Mucosa of stomach (tissue), 1 donor: Measurements from ENCODE around the gene ARHGAP42.

ENCODE experiments used
- H3K27me3 ChIP-seq: one replicate; pipeline ENCODE4 v1.7.0; 2013; ENCODE audit warnings: mild to moderate bottlenecking, low read length; ENCODE audit not compliant: control insufficient read depth, insufficient read depth
- H3K36me3 ChIP-seq: one replicate; pipeline ENCODE4 v1.7.0; 2013; ENCODE audit warnings: low read length; ENCODE audit not compliant: control insufficient read depth, insufficient read depth
- H3K4me1 ChIP-seq: one replicate; pipeline ENCODE4 v1.7.0; 2013; ENCODE audit warnings: mild to moderate bottlenecking, low read length; ENCODE audit not compliant: control insufficient read depth, insufficient read depth
- H3K4me3 ChIP-seq: one replicate; pipeline ENCODE4 v1.7.0; 2013; ENCODE audit warnings: low read length
- H3K9ac ChIP-seq: one replicate; pipeline ENCODE4 v1.7.0; 2013; ENCODE audit warnings: mild to moderate bottlenecking, low read length, moderate library complexity
- H3K9me3 ChIP-seq: one replicate; pipeline ENCODE4 v1.7.0; 2013; ENCODE audit warnings: mild to moderate bottlenecking, low read length, moderate library complexity; ENCODE audit not compliant: control insufficient read depth
- donor health status: Pancreatic carcinoma.

ARHGAP42 gene

DNA sequence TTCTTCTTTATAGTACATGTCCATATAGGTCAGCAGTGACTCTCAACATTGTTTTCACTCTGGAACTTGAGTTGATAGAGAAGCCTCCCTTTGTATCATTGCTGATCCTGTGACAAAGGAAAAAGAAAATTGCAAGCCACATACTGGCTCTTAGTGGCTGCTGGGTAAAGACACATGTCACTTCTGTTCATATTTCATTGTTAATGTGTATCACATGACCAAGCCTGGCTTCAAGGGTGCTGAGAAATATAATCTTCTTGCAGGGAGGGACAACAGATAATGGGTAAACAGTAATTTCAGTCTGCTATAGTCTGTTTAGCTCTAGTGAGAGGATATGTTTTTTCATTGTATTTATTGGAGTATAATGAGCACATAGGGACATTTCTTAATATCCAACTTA is 269.3 kb downstream of the ARHGAP42 start:
- H3K9me3 ChIP-seq: no peaks in the 10 kb centered on the region
- H3K27me3 ChIP-seq: no peaks in the 10 kb centered on the region
- no peaks in the 10 kb centered on the region for H3K36me3 ChIP-seq
- H3K4me3 ChIP-seq: no peak overlapping the region
- H3K9ac ChIP-seq: no peak overlapping the region
- H3K4me1 ChIP-seq: no peaks in the 10 kb centered on the region

DNA sequence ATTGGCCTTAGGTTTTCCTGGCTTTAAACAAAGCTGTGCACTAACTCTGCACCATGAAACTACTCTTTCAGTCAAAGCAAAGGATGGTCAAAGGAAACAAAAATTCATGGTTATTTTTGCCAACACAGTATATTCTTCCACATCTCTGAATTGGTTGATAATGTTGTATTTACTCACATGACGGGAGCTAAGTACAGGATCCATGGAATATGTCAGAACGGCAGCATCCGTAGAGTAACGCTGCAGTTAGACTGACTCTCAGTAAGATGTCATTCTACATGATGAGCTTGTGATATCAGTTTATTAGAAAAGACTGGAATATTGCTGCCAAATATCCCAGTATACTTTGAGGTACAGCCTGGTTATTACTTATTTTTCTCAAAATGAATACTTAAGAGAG is 270.4 kb downstream of the ARHGAP42 start:
- Histone ChIP-seq H3K4me1 (no peaks in the 10 kb centered on the region), H3K36me3 (no peaks in the 10 kb centered on the region), H3K4me3 (no peak overlapping the region), H3K27me3 (no peaks in the 10 kb centered on the region), H3K9ac (no peak overlapping the region), H3K9me3 (no peaks in the 10 kb centered on the region)

DNA sequence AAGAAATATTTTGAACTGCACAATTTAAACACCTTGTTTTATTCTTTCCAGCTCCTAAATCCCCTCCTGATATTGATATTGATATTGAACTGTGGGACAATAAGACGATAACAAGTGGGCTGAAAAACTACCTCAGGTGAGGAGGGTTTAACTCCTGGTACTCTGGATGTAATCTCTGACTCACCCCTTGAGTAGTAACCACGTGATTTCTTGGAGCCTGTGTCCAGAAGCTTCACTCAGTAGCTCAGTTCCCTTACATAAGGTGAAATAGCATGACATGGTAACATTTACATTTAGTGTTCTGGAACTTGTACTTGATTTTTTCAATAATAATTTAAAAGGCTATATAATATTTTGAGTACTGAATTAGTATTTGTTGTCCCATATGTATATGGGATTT is 274.5 kb downstream of the ARHGAP42 start:
- Histone ChIP-seq H3K4me1 (no peaks in the 10 kb centered on the region), H3K9me3 (no peaks in the 10 kb centered on the region), H3K27me3 (no peaks in the 10 kb centered on the region), H3K4me3 (no peak overlapping the region), H3K36me3 (peaks cover 4% of the 10 kb centered on the region), H3K9ac (no peak overlapping the region)

DNA sequence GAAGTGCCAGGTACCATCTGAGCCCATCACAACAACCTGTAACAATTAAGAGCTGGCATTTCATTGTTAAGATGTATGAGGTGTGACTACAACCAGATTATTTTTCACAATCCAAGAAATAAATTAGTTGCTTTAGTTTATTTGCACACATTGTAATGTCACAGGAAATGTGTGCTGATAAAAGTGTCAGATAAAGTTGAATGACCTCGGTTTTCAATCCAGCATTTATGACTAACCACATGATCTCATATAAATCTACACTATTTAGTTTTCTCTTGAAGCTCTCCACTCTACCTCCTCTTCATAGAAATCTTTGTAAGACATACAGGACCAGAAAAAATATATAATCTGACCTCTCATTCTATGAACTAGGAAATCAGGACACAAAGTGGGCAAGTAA is 276.3 kb downstream of the ARHGAP42 start:
- H3K36me3 ChIP-seq: peaks cover 4% of the 10 kb centered on the region
- no peaks in the 10 kb centered on the region for H3K27me3 ChIP-seq
- H3K4me1 ChIP-seq: no peaks in the 10 kb centered on the region
- H3K4me3 ChIP-seq: no peak overlapping the region
- H3K9ac ChIP-seq: no peak overlapping the region
- H3K9me3 ChIP-seq: no peaks in the 10 kb centered on the region

DNA sequence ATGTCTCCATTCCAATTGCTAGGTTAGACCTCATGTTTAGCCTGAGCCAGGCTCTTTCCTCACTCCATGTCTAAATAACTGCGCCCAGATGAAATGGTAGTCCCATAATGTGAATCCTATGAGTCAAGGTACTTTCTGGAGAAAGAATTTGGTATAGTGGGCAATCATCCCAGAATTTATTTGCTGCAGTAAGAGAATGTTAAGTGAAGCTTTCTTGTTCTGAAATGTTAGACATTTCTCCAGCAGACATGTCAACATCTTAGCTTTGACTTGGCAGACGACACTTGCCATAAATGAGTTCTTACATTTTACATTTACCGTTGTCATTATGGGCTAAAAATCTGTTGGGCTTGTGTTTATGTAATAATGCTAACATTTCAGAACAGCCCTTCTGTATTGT is 277.3 kb downstream of the ARHGAP42 start:
- Histone ChIP-seq H3K27me3 (no peaks in the 10 kb centered on the region), H3K36me3 (peaks cover 4% of the 10 kb centered on the region), H3K9ac (no peak overlapping the region), H3K4me3 (no peak overlapping the region), H3K9me3 (no peaks in the 10 kb centered on the region), H3K4me1 (no peaks in the 10 kb centered on the region)

DNA sequence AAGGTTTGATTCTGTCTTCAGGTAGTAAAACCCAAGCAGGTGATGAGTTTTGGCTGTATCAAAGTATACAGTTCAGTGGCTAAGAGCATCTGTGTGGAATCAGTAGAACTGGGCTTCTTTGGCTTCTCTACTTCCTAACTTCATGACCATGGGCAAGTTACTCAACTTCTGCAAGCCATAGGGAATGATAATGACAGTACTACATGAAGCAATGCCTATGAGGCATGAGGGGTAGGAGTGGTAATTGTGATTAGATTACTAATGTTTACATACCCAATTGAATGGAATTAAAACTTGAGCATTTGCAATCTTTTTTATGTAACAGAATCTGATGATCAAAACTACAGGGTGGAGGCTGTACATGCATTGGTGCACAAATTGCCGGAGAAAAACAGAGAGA is 278.3 kb downstream of the ARHGAP42 start:
- Histone ChIP-seq H3K9ac (no peak overlapping the region), H3K27me3 (no peaks in the 10 kb centered on the region), H3K4me3 (no peak overlapping the region), H3K36me3 (peaks cover 4% of the 10 kb centered on the region), H3K9me3 (no peaks in the 10 kb centered on the region), H3K4me1 (no peaks in the 10 kb centered on the region)

DNA sequence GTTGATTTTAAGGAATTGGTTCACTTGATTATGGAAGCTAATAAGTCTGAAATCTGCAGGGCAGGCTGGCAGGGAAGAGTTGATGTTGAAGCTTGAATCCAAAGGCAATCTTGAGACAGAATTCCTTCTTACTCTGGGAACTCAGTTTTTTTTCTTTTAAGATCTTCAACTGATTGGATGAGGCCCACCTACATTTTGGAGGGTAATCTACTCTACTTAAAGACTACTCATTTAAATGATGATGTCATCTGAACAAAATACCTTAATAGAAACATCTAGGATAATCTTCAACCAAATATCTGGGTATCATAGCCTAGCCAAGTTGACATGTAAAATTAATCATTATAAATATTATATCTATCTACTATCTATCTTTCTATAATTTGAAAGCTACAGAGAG is 279.3 kb downstream of the ARHGAP42 start:
- Histone ChIP-seq H3K4me1 (no peaks in the 10 kb centered on the region), H3K36me3 (peaks cover 4% of the 10 kb centered on the region), H3K9me3 (no peaks in the 10 kb centered on the region), H3K9ac (no peak overlapping the region), H3K27me3 (no peaks in the 10 kb centered on the region), H3K4me3 (no peak overlapping the region)

DNA sequence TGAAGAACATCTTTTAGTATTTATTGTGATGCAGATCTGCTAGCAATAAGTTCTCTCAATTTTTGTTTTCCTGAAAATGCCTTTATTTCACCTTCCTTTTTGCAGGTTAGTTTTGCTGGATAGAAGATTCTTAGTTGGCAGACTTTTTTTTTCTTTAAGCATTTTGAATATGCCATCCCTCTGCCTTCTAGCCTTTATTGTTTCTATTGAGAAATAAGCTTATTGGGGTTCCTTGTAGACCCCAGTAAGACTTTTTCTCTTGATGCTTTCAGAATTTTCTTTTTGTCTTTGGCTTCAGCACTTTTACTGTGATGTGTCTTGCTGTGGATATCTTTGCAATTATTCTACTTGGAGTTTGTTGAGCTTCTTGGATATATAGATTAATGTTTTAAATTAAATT is 281.9 kb downstream of the ARHGAP42 start:
- H3K27me3 ChIP-seq: no peaks in the 10 kb centered on the region
- H3K36me3 ChIP-seq: peaks cover 4% of the 10 kb centered on the region

DNA sequence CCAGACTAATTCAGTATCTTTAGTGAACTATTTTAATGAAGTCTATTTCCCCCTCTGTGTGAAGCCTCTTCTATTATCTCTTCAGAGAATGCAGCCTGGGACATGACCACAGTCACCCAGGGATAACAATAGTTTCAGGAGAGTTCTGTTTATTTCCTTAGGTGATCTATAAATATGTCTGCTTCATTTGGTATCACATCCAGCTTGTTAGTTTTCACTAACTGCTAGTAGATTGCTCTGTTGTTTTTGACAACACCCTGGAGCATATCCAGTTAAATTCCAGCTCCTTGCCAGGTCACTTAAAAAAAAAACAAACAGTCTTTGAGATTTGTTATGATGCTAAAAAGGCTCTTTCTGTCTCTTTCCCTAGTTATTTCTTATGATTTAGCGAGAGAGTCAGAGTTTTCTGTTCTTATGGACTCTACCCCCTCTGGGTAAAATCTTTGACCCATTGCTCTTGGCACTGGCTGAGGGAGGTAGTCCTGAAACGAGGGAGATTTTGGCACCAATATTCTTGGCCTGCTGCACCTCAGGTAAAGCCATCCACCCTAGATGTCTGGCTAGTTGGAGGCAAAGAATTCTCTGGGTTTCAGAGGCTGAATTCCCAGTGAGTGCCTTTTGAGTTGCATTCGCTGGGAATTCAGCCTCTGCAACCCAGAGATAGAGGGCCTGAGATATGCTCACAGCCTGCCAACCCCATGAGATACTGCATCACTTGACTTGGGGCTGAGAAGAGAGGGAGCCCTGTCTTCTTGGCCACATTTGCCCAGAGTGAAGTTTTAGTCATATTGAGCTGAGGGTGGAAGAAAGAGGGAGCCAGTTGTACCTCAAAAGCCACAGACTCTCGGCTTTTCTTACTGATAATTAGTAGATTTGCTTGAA is 283.4 kb downstream of the ARHGAP42 start:
- Histone ChIP-seq H3K9ac (no peak overlapping the region), H3K4me1 (no peaks in the 10 kb centered on the region), H3K36me3 (no peaks in the 10 kb centered on the region), H3K4me3 (no peak overlapping the region), H3K9me3 (no peaks in the 10 kb centered on the region), H3K27me3 (no peaks in the 10 kb centered on the region)

More for the DNA sequence above, 281.9 kb downstream of the ARHGAP42 start:
- no peaks in the 10 kb centered on the region for H3K4me1 ChIP-seq
- H3K9me3 ChIP-seq: no peaks in the 10 kb centered on the region
- no peak overlapping the region for H3K9ac ChIP-seq
- no peak overlapping the region for H3K4me3 ChIP-seq

DNA sequence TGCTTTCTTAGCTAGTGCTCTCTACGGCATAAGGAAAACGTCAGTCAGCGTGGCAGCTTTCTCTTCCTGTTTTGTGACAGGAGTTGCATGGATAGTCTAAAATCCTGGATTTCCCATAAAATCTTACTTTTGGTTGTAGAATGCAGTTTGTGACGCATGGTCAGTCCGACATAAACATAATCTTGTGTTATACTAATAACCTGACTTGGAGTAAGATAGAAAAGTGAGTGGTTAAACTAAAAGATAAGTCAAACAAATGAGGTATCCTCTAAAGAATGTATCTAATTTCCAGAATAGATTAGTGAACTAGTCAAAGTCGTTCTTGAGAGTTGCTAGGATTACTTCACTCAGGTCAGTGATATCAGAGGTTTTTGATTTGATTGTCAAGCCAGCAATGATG is 285.0 kb downstream of the ARHGAP42 start:
- no peaks in the 10 kb centered on the region for H3K4me1 ChIP-seq
- no peaks in the 10 kb centered on the region for H3K27me3 ChIP-seq
- H3K36me3 ChIP-seq: peaks cover 8% of the 10 kb centered on the region
- no peaks in the 10 kb centered on the region for H3K9me3 ChIP-seq
- no peak overlapping the region for H3K9ac ChIP-seq
- H3K4me3 ChIP-seq: no peak overlapping the region

DNA sequence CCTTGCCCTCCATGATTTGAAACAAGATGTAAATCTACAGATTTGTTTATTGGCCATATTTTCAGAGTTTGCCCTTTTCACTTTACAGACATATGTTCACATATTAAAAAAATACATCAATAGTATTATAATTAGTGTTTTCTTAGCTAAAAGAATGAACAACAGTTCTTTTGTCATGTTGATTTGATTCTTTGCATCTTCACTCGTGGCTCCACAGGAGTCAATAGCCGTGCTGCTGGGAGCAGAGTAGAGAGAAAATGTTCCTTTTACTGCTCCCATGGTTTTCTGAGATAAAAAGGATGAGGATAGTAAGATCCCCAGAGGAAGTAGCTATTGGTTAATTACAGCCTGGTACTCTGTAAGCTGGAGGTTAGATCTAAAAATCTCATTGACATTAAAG is 291.4 kb downstream of the ARHGAP42 start:
- Histone ChIP-seq H3K36me3 (peaks cover 16% of the 10 kb centered on the region), H3K27me3 (no peaks in the 10 kb centered on the region), H3K9me3 (no peaks in the 10 kb centered on the region), H3K4me3 (no peak overlapping the region), H3K4me1 (no peaks in the 10 kb centered on the region), H3K9ac (no peak overlapping the region)

DNA sequence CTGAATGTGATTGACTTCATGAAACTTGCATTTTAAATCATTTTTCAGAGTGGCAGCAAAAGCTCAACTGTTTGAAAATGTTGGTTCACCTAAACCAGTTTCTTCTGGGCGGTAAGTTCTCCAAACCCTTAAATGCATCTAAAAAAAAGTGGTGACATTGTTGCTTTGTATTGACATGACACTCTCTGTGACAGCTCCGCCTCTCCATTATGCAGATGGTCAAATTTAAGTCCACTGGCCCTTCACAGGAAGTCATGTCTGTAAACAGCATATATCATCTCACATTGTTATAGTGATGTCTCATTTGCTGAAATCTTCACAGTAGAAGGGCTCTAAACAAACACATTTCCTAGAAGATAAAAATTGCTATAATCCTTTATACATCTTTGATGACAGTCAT is 291.9 kb downstream of the ARHGAP42 start:
- Histone ChIP-seq H3K27me3 (no peaks in the 10 kb centered on the region), H3K9ac (no peak overlapping the region), H3K36me3 (peaks cover 16% of the 10 kb centered on the region), H3K4me1 (no peaks in the 10 kb centered on the region), H3K9me3 (no peaks in the 10 kb centered on the region), H3K4me3 (no peak overlapping the region)

DNA sequence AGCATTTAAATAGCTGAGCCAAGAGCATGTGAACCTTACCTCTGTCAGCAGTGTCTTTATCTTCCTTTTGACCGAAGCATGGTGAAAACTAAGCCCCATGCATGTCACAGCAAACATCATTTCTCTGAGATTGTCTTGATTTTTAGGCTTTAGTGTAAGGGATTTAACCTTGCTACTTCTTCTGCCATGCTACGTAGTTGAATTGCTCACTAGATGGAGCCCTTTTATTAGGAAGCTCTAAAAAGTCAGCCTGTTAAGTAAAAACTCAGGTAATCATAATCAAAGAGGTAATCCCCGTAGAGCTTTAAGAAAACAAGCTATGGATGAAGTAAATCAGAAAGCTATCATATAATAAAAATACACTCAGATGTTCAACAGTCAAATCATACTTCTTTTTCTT is 293.1 kb downstream of the ARHGAP42 start:
- Histone ChIP-seq H3K9me3 (no peaks in the 10 kb centered on the region), H3K27me3 (no peaks in the 10 kb centered on the region), H3K36me3 (peaks cover 16% of the 10 kb centered on the region), H3K4me3 (no peak overlapping the region), H3K9ac (no peak overlapping the region), H3K4me1 (no peaks in the 10 kb centered on the region)
